IPS-18c (cell line): ENCODE data around the gene ACOT9.
"Not testable (repeated sequence)": the region's sequence is repeated elsewhere in the genome, so short reads cannot be mapped to it uniquely, and the experiment has no call there.

Experiments used
- H3K4me3 ChIP-seq: 2 replicates; pipeline ENCODE4 v1.7.0; 2013; ENCODE audit warnings: low read depth, mild to moderate bottlenecking, low read length, moderate library complexity; ENCODE audit not compliant: insufficient read depth
- H3K9me3 ChIP-seq: one replicate; pipeline ENCODE4 v1.6.1; 2013; ENCODE audit warnings: mild to moderate bottlenecking, low read length, moderate library complexity; ENCODE audit not compliant: control insufficient read depth, insufficient read depth

The ACOT9 gene

GRCh38 chrX:23664496-23664895 is 78.6 kb downstream of the ACOT9 start:
- Histone ChIP-seq H3K9me3 (no peaks in the 10 kb centered on the region), H3K4me3 (no peak overlapping the region)

DNA sequence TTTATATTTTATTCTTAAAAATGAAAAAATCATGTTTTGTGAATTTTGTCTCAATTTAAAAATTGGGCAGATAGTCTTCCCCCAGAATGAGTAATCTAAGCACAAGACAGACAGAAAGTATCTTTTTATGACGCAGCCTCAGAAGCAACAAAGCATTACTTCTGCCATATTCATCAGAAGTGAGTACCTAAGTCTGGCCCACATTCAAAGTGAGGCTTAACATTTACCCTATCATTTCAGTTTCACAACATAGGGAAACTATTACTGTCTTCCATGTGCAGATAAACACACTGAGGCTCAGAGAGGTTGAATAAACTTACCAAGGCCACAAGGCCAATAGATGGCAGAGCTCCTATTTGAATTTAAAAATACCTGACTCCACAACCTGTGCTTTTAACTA is 80.2 kb downstream of the ACOT9 start:
- H3K4me3 ChIP-seq = no peak overlapping the region
- H3K9me3 ChIP-seq = no peaks in the 10 kb centered on the region

- Histone ChIP-seq H3K4me3 (no peak overlapping the region), H3K9me3 (no peaks in the 10 kb centered on the region)
These were observed 80.9 kb downstream of the ACOT9 start for GRCh38 chrX:23662187-23662586.

GRCh38 chrX:23661671-23662070 is 81.4 kb downstream of the ACOT9 start:
- Histone ChIP-seq H3K9me3 (no peaks in the 10 kb centered on the region), H3K4me3 (no peak overlapping the region)

DNA sequence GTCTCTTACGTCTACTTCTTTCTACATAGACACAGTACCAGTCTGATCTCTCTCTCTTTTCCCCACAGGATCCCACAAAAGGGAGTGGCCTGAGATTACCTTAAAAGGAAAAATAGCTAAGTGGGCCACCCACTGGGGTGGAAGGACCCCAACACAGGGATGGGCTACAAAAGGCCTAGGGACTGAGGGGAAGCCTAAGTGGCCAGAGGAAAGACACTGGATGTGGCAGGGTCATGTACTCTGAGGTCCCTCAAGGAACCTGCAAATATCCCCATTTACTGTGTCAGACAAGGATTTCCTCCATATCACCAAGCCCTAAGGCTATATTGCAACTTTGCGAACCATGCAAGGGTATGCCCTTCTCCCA is 82.3 kb downstream of the ACOT9 start:
- Histone ChIP-seq H3K4me3 (no peak overlapping the region), H3K9me3 (no peaks in the 10 kb centered on the region)

- not testable (repeated sequence) for H3K9me3 ChIP-seq, H3K4me3 ChIP-seq
These were observed 82.9 kb downstream of the ACOT9 start for GRCh38 chrX:23660083-23660765.

DNA sequence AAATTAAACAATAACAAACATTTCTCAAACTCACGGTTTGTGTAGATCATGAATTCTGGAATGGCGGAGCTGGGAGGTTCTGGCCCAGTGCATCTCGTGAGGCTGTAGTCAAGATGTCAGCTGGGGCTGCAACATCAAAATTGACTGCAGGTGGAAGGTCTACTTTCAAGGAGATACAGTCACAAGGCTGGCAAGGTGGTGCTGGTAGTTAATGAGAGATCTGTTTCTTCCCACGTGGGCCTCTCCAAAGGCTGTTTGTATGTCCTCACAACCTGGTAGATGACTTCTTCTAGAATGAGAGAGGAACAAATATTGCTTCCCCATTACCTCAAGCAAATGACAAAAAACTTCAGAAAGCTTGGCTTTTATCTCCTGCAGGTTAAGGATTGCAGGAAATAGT is 83.7 kb downstream of the ACOT9 start:
- no peak overlapping the region for H3K4me3 ChIP-seq
- H3K9me3 ChIP-seq = no peaks in the 10 kb centered on the region

DNA sequence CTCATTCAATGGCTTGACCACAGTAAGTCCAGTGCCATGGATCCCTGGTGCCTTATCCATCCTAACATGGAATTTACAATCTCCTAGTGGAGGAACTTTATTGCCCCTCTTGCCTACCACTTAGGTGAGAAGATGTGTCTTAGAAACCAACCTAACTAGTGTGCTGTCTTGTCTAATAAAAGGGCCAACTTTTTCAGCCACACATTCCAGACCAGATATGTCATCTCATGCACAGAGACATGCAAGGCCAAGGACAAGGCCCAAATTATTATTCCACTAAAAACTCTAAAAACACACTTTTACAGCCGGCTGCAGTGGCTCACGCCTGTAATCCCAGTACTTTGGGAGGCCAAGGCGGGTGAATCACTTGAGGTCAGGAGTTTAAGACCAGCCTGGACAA is 86.4 kb downstream of the ACOT9 start:
- Histone ChIP-seq H3K9me3 (no peaks in the 10 kb centered on the region), H3K4me3 (no peak overlapping the region)

- no peak overlapping the region for H3K4me3 ChIP-seq
These were observed 87.0 kb downstream of the ACOT9 start for GRCh38 chrX:23656091-23656490.

More at GRCh38 chrX:23656091-23656490, 87.0 kb downstream of the ACOT9 start:
- H3K9me3 ChIP-seq = no peaks in the 10 kb centered on the region
